ENCODE measurements around the gene TRIO.

The TRIO gene

GRCh38 chr5:14237317-14238086 is 94.4 kb downstream of the TRIO start:
- H2AFZ ChIP-seq (ENCODE audit: low read length): no peak overlapping the region
- no peak overlapping the region for H4K8ac ChIP-seq (ENCODE audit: low read depth, low read length)
- peak overlapping the region in 1 of 2 donors; percentile 38 for H3K4me3 ChIP-seq (ENCODE audit: low read length in 2 of 2)
- no peak overlapping the region for H3K4ac ChIP-seq (ENCODE audit: low read length)
- H2BK12ac ChIP-seq (ENCODE audit: low read length): no peak overlapping the region
- no peak overlapping the region for H3K9ac ChIP-seq (ENCODE audit: low read depth, low read length, poor library complexity)
- H2BK5ac ChIP-seq (ENCODE audit: low read length): no peak overlapping the region
- H3K27ac ChIP-seq (replicated peaks; ENCODE audit: low read length): peak overlapping the region; percentile 33
- H3K27me3 ChIP-seq (ENCODE audit: control insufficient read depth in 3 of 3, insufficient read depth in 3 of 3, low read depth in 1 of 3, low read length in 3 of 3): no peaks in the 10 kb centered on the region
- H2BK15ac ChIP-seq (ENCODE audit: low read length): no peak overlapping the region
- no peak for DNase-seq (ENCODE audit: low spot score)
- H3K18ac ChIP-seq (ENCODE audit: low read length): peak overlapping the region; percentile 84
- H3K23ac ChIP-seq (ENCODE audit: low read depth, low read length, poor library complexity): no peak overlapping the region
- no peak overlapping the region for H2BK120ac ChIP-seq (ENCODE audit: low read depth, low read length)
- H3K9me3 ChIP-seq (replicated peaks in 1 of 2; ENCODE audit: control insufficient read depth in 2 of 2, insufficient read depth in 1 of 2, low read depth in 1 of 2, low read length in 2 of 2): no peaks in the 10 kb centered on the region
- H4K91ac ChIP-seq (ENCODE audit: low read depth, low read length, poor library complexity): no peak overlapping the region
- H3K4me2 ChIP-seq (ENCODE audit: insufficient read depth, low read length, poor library complexity, severe bottlenecking): no peak overlapping the region
- peaks cover 3% of the 10 kb centered on the region for H3K79me1 ChIP-seq (ENCODE audit: low read depth, low read length)
- no peak overlapping the region for H2AK5ac ChIP-seq (ENCODE audit: low read depth, low read length)
- H3K36me3 ChIP-seq (replicated peaks in 1 of 2; ENCODE audit: control insufficient read depth in 2 of 2, insufficient read depth in 2 of 2, low read length in 2 of 2): peaks cover 0 to 2% of the 10 kb centered on the region in 2 donors
- H3K4me1 ChIP-seq (ENCODE audit: control insufficient read depth in 2 of 2, insufficient read depth in 1 of 2, low read depth in 1 of 2, low read length in 2 of 2): peaks cover 11 to 18% of the 10 kb centered on the region in 2 donors
- no CpG with 5 or more reads among the region's 12 CpGs for WGBS, 2 donors (ENCODE audit: extremely low coverage in 2 of 2, insufficient read length in 2 of 2, insufficient replicate concordance in 1 of 2)
- no peak overlapping the region for H3K14ac ChIP-seq (ENCODE audit: low read length)

- WGBS, 2 donors (ENCODE audit: extremely low coverage in 2 of 2, insufficient read length in 2 of 2, insufficient replicate concordance in 1 of 2): no CpG with 5 or more reads among the region's 6 CpGs
- Histone ChIP-seq H3K4ac (ENCODE audit: low read length) (no peak overlapping the region), H4K8ac (ENCODE audit: low read depth, low read length) (no peak overlapping the region), H3K27me3 (ENCODE audit: control insufficient read depth in 3 of 3, insufficient read depth in 3 of 3, low read depth in 1 of 3, low read length in 3 of 3) (no peaks in the 10 kb centered on the region), H2AFZ (ENCODE audit: low read length) (no peak overlapping the region), H3K4me1 (ENCODE audit: control insufficient read depth in 2 of 2, insufficient read depth in 1 of 2, low read depth in 1 of 2, low read length in 2 of 2) (peaks cover 11 to 22% of the 10 kb centered on the region in 2 donors), H3K27ac (replicated peaks; ENCODE audit: low read length) (no peak overlapping the region), H3K9ac (ENCODE audit: low read depth, low read length, poor library complexity) (no peak overlapping the region), H3K4me3 (ENCODE audit: low read length in 2 of 2) (no peak overlapping the region), H2BK5ac (ENCODE audit: low read length) (no peak overlapping the region), H3K23ac (ENCODE audit: low read depth, low read length, poor library complexity) (no peak overlapping the region), H2BK120ac (ENCODE audit: low read depth, low read length) (no peak overlapping the region), H4K91ac (ENCODE audit: low read depth, low read length, poor library complexity) (no peak overlapping the region), H3K4me2 (ENCODE audit: insufficient read depth, low read length, poor library complexity, severe bottlenecking) (no peak overlapping the region), H2BK15ac (ENCODE audit: low read length) (no peak overlapping the region), H2AK5ac (ENCODE audit: low read depth, low read length) (no peak overlapping the region), H3K36me3 (replicated peaks in 1 of 2; ENCODE audit: control insufficient read depth in 2 of 2, insufficient read depth in 2 of 2, low read length in 2 of 2) (peaks cover 0 to 2% of the 10 kb centered on the region in 2 donors), H3K18ac (ENCODE audit: low read length) (peak overlapping the region; percentile 20), H3K9me3 (replicated peaks in 1 of 2; ENCODE audit: control insufficient read depth in 2 of 2, insufficient read depth in 1 of 2, low read depth in 1 of 2, low read length in 2 of 2) (no peaks in the 10 kb centered on the region), H3K14ac (ENCODE audit: low read length) (no peak overlapping the region), H3K79me1 (ENCODE audit: low read depth, low read length) (peaks cover 3% of the 10 kb centered on the region), H2BK12ac (ENCODE audit: low read length) (no peak overlapping the region)
- DNase-seq (ENCODE audit: low spot score): no peak
Observed at GRCh38 chr5:14238272-14238671, 95.1 kb downstream of the TRIO start.

- Histone ChIP-seq H3K14ac (ENCODE audit: low read length) (no peak overlapping the region), H3K27me3 (ENCODE audit: control insufficient read depth in 3 of 3, insufficient read depth in 3 of 3, low read depth in 1 of 3, low read length in 3 of 3) (no peaks in the 10 kb centered on the region), H4K91ac (ENCODE audit: low read depth, low read length, poor library complexity) (no peak overlapping the region), H3K9ac (ENCODE audit: low read depth, low read length, poor library complexity) (peak overlapping the region; percentile 24), H3K18ac (ENCODE audit: low read length) (no peak overlapping the region), H2AFZ (ENCODE audit: low read length) (no peak overlapping the region), H2BK12ac (ENCODE audit: low read length) (no peak overlapping the region), H3K9me3 (replicated peaks in 1 of 2; ENCODE audit: control insufficient read depth in 2 of 2, insufficient read depth in 1 of 2, low read depth in 1 of 2, low read length in 2 of 2) (no peaks in the 10 kb centered on the region), H2AK5ac (ENCODE audit: low read depth, low read length) (no peak overlapping the region), H3K36me3 (replicated peaks in 1 of 2; ENCODE audit: control insufficient read depth in 2 of 2, insufficient read depth in 2 of 2, low read length in 2 of 2) (peaks cover 0 to 2% of the 10 kb centered on the region in 2 donors), H2BK120ac (ENCODE audit: low read depth, low read length) (no peak overlapping the region), H3K4me1 (ENCODE audit: control insufficient read depth in 2 of 2, insufficient read depth in 1 of 2, low read depth in 1 of 2, low read length in 2 of 2) (peaks cover 13 to 20% of the 10 kb centered on the region in 2 donors), H3K79me1 (ENCODE audit: low read depth, low read length) (no peaks in the 10 kb centered on the region), H3K23ac (ENCODE audit: low read depth, low read length, poor library complexity) (no peak overlapping the region), H3K27ac (replicated peaks; ENCODE audit: low read length) (no peak overlapping the region), H3K4me2 (ENCODE audit: insufficient read depth, low read length, poor library complexity, severe bottlenecking) (no peak overlapping the region), H3K4me3 (ENCODE audit: low read length in 2 of 2) (no peak overlapping the region), H2BK15ac (ENCODE audit: low read length) (no peak overlapping the region), H3K4ac (ENCODE audit: low read length) (no peak overlapping the region), H2BK5ac (ENCODE audit: low read length) (no peak overlapping the region), H4K8ac (ENCODE audit: low read depth, low read length) (no peak overlapping the region)
- DNase-seq (ENCODE audit: low spot score): no peak
- WGBS, 2 donors (ENCODE audit: extremely low coverage in 2 of 2, insufficient read length in 2 of 2, insufficient replicate concordance in 1 of 2): no CpG with 5 or more reads among the region's 8 CpGs
Observed at GRCh38 chr5:14239404-14239803, 96.3 kb downstream of the TRIO start.

- Histone ChIP-seq H3K4ac (ENCODE audit: low read length) (no peak overlapping the region), H3K18ac (ENCODE audit: low read length) (no peak overlapping the region), H3K9ac (ENCODE audit: low read depth, low read length, poor library complexity) (no peak overlapping the region), H3K4me2 (ENCODE audit: insufficient read depth, low read length, poor library complexity, severe bottlenecking) (no peak overlapping the region), H2BK5ac (ENCODE audit: low read length) (no peak overlapping the region), H3K14ac (ENCODE audit: low read length) (no peak overlapping the region), H2AK5ac (ENCODE audit: low read depth, low read length) (no peak overlapping the region), H2BK120ac (ENCODE audit: low read depth, low read length) (no peak overlapping the region), H3K4me1 (ENCODE audit: control insufficient read depth in 2 of 2, insufficient read depth in 1 of 2, low read depth in 1 of 2, low read length in 2 of 2) (peaks cover 19 to 23% of the 10 kb centered on the region in 2 donors), H2BK12ac (ENCODE audit: low read length) (no peak overlapping the region), H3K27me3 (ENCODE audit: control insufficient read depth in 3 of 3, insufficient read depth in 3 of 3, low read depth in 1 of 3, low read length in 3 of 3) (no peaks in the 10 kb centered on the region), H4K91ac (ENCODE audit: low read depth, low read length, poor library complexity) (no peak overlapping the region), H2BK15ac (ENCODE audit: low read length) (no peak overlapping the region), H4K8ac (ENCODE audit: low read depth, low read length) (no peak overlapping the region), H3K4me3 (ENCODE audit: low read length in 2 of 2) (no peak overlapping the region), H3K36me3 (replicated peaks in 1 of 2; ENCODE audit: control insufficient read depth in 2 of 2, insufficient read depth in 2 of 2, low read length in 2 of 2) (peaks cover 0 to 2% of the 10 kb centered on the region in 2 donors), H3K9me3 (replicated peaks in 1 of 2; ENCODE audit: control insufficient read depth in 2 of 2, insufficient read depth in 1 of 2, low read depth in 1 of 2, low read length in 2 of 2) (no peaks in the 10 kb centered on the region), H3K23ac (ENCODE audit: low read depth, low read length, poor library complexity) (no peak overlapping the region), H2AFZ (ENCODE audit: low read length) (no peak overlapping the region), H3K27ac (replicated peaks; ENCODE audit: low read length) (no peak overlapping the region), H3K79me1 (ENCODE audit: low read depth, low read length) (no peaks in the 10 kb centered on the region)
- no peak for DNase-seq (ENCODE audit: low spot score)
- WGBS, 2 donors (ENCODE audit: extremely low coverage in 2 of 2, insufficient read length in 2 of 2, insufficient replicate concordance in 1 of 2): no CpG with 5 or more reads among the region's 2 CpGs
Observed at GRCh38 chr5:14239951-14240350, 96.8 kb downstream of the TRIO start.

Measured in neuronal stem cell (in vitro differentiated cells).